Mucosa of stomach (tissue), 1 donor: Measurements from ENCODE around the gene PON3.

ENCODE experiments used
- H3K27me3 ChIP-seq: one replicate; pipeline ENCODE4 v1.7.0; 2013; ENCODE audit warnings: mild to moderate bottlenecking, low read length; ENCODE audit not compliant: control insufficient read depth, insufficient read depth
- H3K36me3 ChIP-seq: one replicate; pipeline ENCODE4 v1.7.0; 2013; ENCODE audit warnings: low read length; ENCODE audit not compliant: control insufficient read depth, insufficient read depth
- H3K4me1 ChIP-seq: one replicate; pipeline ENCODE4 v1.7.0; 2013; ENCODE audit warnings: mild to moderate bottlenecking, low read length; ENCODE audit not compliant: control insufficient read depth, insufficient read depth
- H3K4me3 ChIP-seq: one replicate; pipeline ENCODE4 v1.7.0; 2013; ENCODE audit warnings: low read length
- H3K9ac ChIP-seq: one replicate; pipeline ENCODE4 v1.7.0; 2013; ENCODE audit warnings: mild to moderate bottlenecking, low read length, moderate library complexity
- H3K9me3 ChIP-seq: one replicate; pipeline ENCODE4 v1.7.0; 2013; ENCODE audit warnings: mild to moderate bottlenecking, low read length, moderate library complexity; ENCODE audit not compliant: control insufficient read depth
- donor health status: Pancreatic carcinoma.

Gene PON3

DNA sequence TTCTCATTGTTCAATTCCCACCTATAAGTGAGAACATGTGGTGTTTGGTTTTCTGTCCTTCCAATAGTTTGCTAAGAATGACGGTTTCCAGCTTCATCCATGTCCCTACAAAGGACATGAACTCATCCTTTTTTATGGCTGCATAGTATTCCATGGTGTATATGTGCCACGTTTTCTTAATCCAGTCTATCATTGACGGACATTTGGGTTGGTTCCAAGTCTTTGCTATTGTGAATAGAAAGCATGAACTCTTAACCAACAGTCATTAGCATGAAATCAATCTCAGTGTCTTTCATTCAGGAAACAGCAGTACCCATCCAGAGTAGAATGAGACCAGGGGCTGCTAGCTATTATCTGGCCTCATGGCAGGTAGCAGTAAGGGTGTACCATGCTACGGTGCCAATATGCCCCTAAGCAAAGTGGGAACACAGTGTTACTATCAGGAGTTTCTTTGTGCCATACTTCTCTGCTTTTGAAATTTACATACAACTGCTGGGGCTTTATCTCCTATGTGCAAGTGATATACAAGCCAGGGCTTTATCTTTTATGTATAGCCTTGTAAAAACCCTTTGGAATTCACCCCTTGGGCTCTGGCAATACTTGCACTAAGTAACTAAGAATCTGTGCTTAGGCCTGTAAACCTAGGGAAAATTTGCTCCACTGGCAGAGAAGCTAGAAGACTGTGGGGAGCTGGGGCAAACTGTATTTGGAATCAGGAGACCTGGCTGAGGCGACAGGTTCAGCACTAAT is 33.2 kb upstream of the PON3 start:
- Histone ChIP-seq H3K9me3 (no peaks in the 10 kb centered on the region), H3K4me1 (no peaks in the 10 kb centered on the region), H3K4me3 (no peak overlapping the region), H3K36me3 (no peaks in the 10 kb centered on the region), H3K9ac (no peak overlapping the region), H3K27me3 (no peaks in the 10 kb centered on the region)

DNA sequence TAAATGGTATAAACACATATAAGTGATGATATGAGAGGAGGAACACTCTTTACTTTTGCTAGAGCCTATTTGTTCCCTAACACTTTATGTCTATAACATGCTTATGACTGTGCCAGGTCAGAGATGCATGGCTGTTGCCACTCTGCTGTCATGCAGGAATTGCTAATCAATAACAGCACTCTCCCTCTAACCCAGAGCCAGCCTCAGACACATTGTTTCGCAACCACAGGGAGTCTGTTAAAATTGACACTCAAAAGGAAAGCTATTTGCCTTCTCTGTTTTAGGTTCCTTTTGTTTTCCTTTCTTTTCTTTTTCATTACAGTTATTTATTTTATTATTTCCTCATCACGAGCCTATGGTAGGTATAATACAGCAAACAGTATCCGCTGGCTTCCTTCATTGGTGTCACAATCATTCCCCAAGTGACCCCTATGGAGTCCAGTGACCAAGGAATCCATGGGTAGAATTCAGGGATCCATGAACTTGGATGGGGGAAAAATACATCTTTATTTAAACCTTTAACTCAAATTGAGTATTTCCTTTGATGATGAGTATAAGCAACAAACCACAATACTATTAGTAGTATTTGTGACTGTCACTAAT is 31.8 kb upstream of the PON3 start:
- H3K4me1 ChIP-seq = no peaks in the 10 kb centered on the region
- H3K36me3 ChIP-seq = no peaks in the 10 kb centered on the region
- H3K9ac ChIP-seq = no peak overlapping the region
- H3K4me3 ChIP-seq = no peak overlapping the region
- H3K9me3 ChIP-seq = no peaks in the 10 kb centered on the region
- no peaks in the 10 kb centered on the region for H3K27me3 ChIP-seq

DNA sequence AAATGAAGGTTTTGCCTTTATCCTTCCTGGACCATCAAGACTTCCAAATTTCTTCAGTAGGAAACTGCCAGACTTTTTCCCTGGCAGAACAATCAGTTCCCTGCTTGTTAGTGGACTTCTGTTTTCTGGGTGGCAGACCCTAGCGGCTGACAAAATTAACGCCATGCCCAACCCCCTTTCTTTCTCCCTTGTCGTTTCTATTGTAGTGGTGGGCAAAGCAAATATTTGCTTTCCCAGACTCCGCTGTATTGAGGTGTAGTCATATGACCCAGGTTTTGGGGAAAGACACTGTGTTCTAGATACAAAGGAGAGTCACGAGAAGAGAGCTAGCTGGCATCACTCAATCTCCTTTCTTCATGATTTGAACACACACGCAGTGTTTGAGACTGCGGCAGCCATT is 31.0 kb upstream of the PON3 start:
- Histone ChIP-seq H3K4me1 (no peaks in the 10 kb centered on the region), H3K36me3 (no peaks in the 10 kb centered on the region), H3K9ac (no peak overlapping the region), H3K27me3 (no peaks in the 10 kb centered on the region), H3K9me3 (no peaks in the 10 kb centered on the region), H3K4me3 (no peak overlapping the region)

DNA sequence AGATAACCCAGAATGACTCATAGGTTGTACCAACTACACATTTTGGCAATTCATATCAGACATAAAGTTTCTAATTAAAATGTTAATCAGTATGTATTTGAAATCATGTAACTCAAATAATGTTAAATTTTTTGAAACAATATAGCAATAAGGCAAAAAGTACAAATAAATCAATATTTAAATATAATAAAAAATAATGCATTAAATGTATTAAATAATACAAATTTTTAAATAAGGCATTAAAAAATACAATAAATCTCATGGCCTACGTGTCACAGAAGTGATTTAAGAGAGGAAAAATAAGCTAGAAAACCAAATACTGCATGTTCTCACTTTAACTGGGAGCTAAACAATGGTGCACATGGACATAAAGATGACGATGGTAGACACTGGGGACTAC is 29.5 kb upstream of the PON3 start:
- H3K4me3 ChIP-seq = no peak overlapping the region
- peaks cover 6% of the 10 kb centered on the region for H3K4me1 ChIP-seq
- H3K9me3 ChIP-seq = no peaks in the 10 kb centered on the region
- no peaks in the 10 kb centered on the region for H3K36me3 ChIP-seq
- H3K9ac ChIP-seq = no peak overlapping the region
- H3K27me3 ChIP-seq = no peaks in the 10 kb centered on the region

DNA sequence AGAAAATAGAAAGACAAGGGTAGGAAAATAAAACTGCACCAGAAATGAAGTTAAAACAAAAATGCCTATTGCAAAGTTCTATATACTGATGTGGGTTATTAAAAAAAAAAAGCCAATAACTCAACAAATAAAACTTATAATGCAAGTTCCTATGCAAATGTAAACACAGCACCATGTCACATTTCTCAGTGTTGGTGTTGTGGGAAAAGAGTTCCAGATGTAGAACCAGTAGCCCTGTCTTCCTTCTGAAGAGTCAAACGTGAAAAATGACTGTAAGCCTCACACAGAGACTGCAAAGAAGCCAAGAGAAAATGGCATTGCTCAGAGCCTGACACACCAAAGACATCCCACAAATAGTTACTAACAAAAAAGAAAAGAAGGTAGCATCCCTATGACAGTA is 28.5 kb upstream of the PON3 start:
- Histone ChIP-seq H3K4me3 (no peak overlapping the region), H3K9ac (no peak overlapping the region), H3K4me1 (peaks cover 6% of the 10 kb centered on the region), H3K36me3 (no peaks in the 10 kb centered on the region), H3K27me3 (no peaks in the 10 kb centered on the region), H3K9me3 (no peaks in the 10 kb centered on the region)

DNA sequence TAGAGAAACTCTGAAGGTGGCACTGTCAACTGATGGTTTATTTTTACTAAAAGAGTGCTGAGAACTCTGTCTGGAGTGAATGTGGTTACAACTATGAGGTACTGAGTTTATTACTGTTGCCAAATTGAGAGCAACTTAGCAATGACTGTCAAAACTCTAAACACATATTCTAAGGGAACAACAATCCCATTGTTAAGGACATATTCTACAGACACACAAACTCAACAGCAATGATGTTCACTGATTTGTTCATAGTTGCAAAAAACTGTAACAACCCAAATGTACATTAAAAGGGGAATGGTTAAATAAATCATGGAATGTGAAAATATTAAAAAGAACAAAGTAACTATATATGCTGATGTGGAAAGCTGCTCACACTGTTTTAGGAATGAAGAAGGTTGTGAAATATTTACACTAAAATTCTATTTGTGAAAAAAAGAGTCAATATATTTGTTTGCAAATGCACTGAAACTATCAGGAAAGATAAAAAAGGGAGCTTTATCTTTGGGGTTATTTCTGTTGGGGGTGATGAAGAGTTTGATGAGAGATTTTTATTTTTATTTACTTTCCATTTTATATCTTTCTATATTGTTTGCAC is 25.8 kb upstream of the PON3 start:
- Histone ChIP-seq H3K27me3 (no peaks in the 10 kb centered on the region), H3K9ac (no peak overlapping the region), H3K4me1 (peaks cover 6% of the 10 kb centered on the region), H3K4me3 (no peak overlapping the region), H3K9me3 (no peaks in the 10 kb centered on the region), H3K36me3 (no peaks in the 10 kb centered on the region)

DNA sequence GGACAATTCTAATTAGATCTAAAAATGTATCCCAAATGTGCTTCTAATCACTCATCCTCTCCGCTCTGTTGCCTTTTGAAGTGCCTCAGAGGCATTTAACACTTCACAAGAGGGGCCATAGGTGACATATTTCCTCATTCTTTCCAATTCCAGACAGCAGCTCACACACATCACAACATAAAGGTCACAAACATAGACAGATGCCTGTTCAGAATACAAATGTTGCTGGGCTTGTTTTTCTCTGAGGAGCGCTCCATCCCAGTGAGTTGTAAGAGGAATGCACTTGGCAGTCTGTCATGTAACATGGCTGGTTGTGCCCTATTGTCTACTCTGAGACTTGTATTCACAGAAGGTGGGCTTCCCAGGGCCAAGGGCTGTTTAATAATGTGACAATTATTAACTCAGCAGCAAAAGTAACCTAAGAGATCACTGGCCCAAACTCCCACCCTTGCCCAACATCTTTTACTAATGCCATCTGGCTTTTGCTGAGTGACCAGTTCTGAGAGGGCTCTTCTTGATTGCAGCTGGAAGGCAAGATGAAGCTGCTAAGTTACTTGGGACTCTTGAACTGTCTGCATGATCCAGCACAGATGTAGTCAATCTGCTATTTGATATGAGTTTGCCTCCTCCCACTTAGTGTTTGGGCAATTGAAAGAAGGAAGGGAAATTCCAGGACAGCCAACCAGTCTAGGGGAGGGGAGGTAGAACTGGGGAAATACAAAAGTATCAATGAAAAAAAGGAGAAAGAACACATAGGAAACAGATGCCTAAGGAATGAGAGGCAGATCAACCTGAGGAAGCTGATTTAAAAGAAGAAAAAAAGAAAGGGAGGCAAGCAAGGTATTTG is 25.0 kb upstream of the PON3 start:
- no peak overlapping the region for H3K4me3 ChIP-seq
- H3K9me3 ChIP-seq = no peaks in the 10 kb centered on the region
- H3K9ac ChIP-seq = no peak overlapping the region
- H3K36me3 ChIP-seq = no peaks in the 10 kb centered on the region
- no peaks in the 10 kb centered on the region for H3K27me3 ChIP-seq
- H3K4me1 ChIP-seq = peaks cover 6% of the 10 kb centered on the region

DNA sequence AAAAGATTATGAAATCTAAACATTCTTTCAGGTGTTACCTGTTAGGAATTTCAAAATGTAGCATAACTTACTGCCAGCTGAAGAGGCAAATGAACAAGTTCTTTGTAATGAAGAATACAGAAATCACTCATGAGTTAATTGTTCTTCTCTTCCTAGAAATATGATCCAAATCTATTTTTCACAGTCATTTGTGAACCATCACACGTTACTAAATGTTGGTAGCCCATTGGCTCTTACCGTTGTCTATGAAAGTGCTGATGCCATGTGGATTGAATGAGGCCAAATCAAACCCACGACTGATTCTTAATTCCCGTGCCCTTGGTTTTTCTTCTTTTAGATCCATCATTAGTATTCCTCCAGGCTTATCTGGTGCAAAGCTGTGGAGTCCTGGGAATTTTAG is 15.9 kb upstream of the PON3 start:
- Histone ChIP-seq H3K9me3 (no peaks in the 10 kb centered on the region), H3K27me3 (no peaks in the 10 kb centered on the region), H3K36me3 (no peaks in the 10 kb centered on the region), H3K4me3 (no peak overlapping the region), H3K4me1 (no peaks in the 10 kb centered on the region), H3K9ac (no peak overlapping the region)

DNA sequence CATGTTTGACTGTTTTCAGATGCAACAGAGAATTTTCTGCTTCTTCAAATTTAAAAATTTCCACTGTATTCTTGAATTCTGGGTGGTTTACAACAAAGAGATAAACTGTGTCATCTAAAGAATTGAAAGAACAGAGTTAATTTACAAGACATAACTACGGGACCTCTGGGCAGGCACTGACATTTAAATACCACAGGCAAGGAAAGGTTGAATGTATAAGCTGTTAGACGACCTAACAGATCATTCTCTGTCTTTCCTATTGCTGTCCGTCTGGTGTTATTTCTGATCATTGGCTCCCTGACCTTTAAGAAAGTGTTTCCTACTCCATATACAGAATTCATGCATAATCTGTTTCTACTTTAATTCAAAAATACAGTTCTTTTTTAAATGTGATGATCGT is 15.5 kb upstream of the PON3 start:
- Histone ChIP-seq H3K36me3 (no peaks in the 10 kb centered on the region), H3K4me1 (no peaks in the 10 kb centered on the region), H3K4me3 (no peak overlapping the region), H3K9me3 (no peaks in the 10 kb centered on the region), H3K27me3 (no peaks in the 10 kb centered on the region), H3K9ac (no peak overlapping the region)

DNA sequence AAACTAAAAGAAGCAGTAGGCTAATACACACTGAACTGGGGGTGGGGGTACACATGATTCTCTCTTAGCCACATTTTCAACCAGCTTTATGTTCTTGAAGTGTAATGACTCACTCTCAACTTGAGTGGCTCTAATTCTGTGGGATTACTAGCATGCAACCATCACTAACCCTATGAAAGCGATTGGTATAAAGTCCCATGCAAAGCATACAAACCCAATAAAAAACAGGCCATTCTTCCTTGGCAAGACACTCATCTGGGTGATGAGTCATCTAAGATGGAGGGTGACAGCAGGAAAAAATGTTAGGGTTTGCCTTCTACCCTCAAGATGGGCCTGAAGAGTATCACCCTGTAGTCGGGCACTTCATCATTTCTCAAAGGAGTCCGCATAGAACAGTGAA is 14.9 kb upstream of the PON3 start:
- Histone ChIP-seq H3K4me1 (no peaks in the 10 kb centered on the region), H3K9ac (no peak overlapping the region), H3K9me3 (no peaks in the 10 kb centered on the region), H3K36me3 (no peaks in the 10 kb centered on the region), H3K4me3 (no peak overlapping the region), H3K27me3 (no peaks in the 10 kb centered on the region)

DNA sequence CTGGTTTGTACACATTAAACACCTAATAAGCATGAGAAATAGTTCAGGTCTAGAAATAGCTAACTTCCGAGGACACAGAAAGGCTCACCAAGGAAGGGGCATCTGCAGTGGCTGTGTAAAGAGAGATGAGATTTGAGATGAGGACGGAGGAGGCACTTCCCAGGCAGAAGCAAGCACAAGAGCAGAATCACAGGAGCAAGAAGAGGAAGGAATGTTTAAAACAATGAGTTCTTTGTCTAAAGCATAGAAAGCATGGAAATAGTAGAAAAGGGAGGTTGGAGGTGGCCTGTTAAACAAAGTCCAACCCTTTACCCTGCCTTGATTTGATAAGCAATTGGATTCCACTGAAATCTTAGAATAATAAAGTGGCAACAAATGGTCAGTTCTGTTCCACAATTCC is 11.6 kb upstream of the PON3 start:
- Histone ChIP-seq H3K9me3 (no peaks in the 10 kb centered on the region), H3K9ac (no peak overlapping the region), H3K27me3 (no peaks in the 10 kb centered on the region), H3K4me3 (no peak overlapping the region), H3K4me1 (no peaks in the 10 kb centered on the region), H3K36me3 (no peaks in the 10 kb centered on the region)

DNA sequence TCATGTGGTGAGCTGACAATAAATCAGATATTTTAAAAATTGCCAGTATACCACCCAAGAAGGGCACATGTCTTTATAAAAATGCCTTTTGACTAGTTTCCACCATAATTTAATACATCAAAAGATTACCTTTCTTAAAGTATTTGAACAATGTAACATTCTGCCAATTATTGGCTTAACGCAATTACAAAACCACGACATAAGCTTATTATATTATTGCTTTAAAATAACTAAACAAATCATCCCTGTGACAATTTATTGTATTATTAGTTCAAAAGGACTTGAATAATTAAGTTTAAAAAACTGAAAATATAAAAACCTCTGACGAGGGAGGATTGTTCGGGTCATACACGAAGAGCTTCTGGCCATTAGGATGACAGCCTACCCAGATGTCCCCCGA is 9.6 kb upstream of the PON3 start:
- H3K9ac ChIP-seq = no peak overlapping the region
- no peaks in the 10 kb centered on the region for H3K4me1 ChIP-seq
- no peaks in the 10 kb centered on the region for H3K27me3 ChIP-seq
- H3K36me3 ChIP-seq = no peaks in the 10 kb centered on the region
- H3K9me3 ChIP-seq = no peaks in the 10 kb centered on the region
- H3K4me3 ChIP-seq = no peak overlapping the region
